NCI-H146 treated with DMSO at 0.1 percent for 48 hours (cell line): Measurements from ENCODE around the gene ELF1.
"Not testable (repeated sequence)": the region's sequence is repeated elsewhere in the genome, so short reads cannot be mapped to it uniquely, and the experiment has no call there.

Experiments
- DNase-seq: peaks from one replicate; lab custom pipeline; 2025; ENCODE audit not compliant: unreplicated experiment; lab: John Stamatoyannopoulos, UW

The ELF1 gene

GRCh38 chr13:41042419-41042818, 23.3 kb upstream of the ELF1 start:
- not testable (repeated sequence) for DNase-seq

DNA sequence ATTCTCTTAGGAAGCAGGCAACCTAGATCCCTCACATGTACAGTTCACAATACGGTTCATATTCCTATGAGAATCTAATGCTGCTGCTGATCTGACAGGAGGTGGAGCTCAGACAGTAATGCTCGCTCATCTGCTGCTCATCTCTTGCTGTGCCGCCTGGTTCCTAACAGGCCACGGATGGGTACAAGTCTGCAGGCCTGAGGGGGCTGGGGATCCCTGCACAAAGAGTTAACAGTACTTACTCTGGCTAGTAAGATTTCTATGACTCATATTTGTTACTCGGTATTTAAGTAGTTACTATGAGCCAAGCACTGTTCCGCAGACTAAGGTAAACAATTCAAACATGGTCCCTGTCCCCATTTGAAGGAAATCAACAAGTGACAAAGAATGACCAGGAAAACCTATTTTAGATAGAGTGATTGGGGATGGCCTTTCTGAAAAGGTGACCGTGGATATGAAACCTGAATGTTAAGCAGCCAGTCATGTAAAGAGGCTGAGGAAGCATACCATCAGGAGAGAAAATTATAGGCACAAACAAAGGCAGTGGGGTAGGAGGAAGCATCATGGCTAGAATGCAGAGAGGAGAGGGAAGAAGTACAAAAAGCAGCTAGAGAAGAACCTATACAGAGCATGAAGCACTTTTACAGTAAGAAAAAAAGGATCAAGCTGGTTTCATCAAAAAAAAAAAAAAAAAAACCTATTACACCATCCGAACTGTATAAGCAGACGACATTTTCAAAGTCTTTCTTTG, 21.6 kb upstream of the ELF1 start:
- DNase-seq = no peak

DNA sequence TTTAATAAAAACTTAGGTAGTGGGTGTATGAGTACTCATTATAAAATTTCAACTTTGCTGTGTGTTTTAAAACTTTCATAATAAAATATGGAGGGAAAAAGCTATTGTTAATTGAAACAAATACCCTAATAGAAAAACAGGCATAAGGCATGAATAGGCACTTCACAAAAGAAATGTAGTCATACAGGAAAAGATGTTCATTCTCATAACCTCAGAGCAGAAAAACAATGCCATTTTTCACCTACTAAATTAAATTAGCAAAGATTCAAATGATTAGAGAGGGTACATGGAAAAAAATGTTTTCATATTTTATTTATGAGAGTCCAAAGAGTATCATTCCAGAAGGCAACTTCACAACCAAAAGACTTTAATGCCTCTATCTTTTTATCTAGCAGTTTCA, 20.6 kb upstream of the ELF1 start:
- no peak for DNase-seq

DNA sequence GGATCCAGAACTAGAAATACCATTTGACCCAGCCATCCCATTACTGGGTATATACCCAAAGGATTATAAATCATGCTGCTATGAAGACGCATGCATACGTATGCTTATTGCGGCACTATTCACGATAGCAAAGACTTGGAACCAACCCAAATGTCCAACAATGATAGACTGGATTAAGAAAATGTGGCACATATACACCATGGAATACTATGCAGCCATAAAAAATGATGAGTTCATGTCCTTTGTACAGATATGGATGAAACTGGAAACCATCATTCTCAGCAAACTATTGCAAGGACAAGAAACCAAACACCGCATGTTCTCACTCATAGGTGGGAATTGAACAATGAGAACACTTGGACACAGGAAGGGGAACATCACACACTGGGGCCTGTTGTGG, 17.4 kb upstream of the ELF1 start:
- DNase-seq = not testable (repeated sequence)

DNA sequence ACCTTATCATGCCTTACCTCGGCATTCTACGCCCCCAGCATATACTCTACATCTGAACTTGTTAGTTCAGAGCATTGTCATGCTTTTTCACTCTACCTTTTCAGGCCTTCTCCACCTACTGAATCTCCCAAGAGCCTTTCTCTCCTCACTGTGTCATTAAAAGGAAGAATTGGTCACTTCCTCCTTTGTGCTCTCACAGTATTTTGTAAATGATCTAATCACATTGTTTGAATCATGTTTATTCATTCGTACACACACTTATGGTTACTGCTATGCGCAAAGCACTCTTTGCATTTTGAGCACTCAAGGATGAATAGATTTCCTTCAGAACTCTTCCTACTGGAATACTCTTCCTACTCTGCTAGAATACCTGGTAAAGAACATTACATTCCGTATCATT, 15.8 kb upstream of the ELF1 start:
- no peak for DNase-seq

- DNase-seq = no peak
Observed at GRCh38 chr13:41034382-41034781, 15.3 kb upstream of the ELF1 start.

GRCh38 chr13:41032691-41033376, 13.7 kb upstream of the ELF1 start:
- DNase-seq = no peak

GRCh38 chr13:41029629-41030028, 10.5 kb upstream of the ELF1 start:
- no peak for DNase-seq

GRCh38 chr13:41028051-41028450, 8.9 kb upstream of the ELF1 start:
- no peak for DNase-seq

- DNase-seq = no peak
Observed at GRCh38 chr13:41026788-41027187, 7.7 kb upstream of the ELF1 start.

GRCh38 chr13:41025518-41025917, 6.4 kb upstream of the ELF1 start:
- peak; percentile 8 for DNase-seq

DNA sequence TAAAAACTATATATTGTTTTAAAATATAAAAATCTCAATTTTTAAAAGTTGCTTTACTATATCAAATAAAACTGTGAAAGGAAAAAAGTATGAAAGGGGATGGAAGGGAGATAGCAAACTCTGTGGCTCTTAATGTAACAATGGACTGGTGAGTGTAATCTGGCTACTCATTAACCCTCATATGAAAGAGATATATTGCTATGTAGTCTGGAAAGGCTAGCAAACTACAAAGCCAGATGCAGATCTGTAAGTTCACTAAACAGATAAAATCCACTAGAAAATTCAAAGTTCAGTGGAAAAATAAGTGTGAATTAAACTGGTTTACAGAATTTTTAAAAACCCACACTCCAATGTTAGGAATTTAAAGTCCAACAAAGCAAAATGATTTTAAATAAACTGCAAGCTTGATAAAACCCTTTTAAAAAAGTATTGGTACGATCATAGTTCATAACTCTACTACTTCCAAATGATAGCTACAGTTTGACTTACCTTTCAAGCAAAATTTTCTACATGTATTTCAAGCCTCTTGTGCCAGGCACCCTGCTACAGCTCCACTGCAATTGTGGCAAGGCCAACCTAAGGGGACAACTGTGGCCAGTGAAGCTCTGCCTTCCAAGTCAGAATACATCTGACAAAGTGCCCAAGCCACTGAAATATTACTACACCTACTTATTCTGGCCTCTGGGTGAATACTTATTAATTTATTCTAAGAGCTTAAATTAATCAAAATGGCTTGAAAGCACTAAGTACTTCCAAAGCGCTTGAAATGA, 647 bp upstream of the ELF1 start:
- no peak for DNase-seq

DNA sequence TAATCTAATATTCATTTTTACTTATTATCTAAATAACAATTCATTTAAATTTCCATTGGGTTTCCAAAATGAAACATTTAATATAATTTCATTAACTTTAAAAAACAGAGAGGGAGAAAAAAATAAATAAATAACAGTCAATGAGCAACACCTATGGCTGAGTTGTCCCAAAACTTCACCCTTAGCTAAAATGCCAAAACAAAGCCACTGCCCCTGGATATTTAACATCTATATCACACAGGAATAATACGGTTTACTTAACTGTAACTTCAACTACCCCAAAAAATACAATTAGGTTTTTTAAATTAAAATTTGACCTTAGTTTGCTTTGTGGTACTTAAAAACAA, 541 bp downstream of the ELF1 start:
- DNase-seq = no peak

DNA sequence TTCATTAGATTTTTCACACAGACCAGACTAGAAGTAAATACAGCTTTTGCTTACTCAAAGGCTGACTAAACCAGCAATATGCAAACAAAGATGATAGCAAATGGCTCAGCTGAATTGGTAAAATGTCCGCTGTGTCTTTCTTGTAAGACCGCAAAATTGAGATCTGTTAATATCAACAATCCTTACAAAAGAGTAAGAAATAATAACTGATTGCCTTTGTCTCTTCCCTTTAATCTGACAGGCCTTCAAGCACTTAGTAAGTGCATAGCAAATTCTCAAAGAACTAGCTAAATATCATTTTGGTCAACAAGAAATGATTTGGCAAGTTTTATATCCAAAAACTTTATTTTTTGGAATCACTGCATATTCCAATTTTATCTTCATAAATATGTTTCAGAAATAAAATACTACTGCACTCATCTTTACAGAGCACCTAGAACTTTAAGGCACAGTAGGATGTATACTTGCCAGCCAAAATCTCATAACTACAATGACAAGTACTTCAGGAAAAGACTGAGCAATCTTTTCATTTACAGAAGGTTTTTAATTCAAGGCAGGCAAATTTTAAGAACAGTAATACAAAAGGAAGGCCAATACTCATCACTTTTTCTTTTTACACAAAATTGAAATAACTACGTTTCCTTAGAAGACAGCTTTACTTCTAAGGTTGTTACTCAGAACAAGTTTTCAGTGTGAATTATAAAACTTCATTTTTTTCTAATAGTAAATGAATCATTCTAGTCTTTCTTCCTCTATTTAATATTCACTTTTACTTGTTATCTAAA, 1.1 kb downstream of the ELF1 start:
- no peak for DNase-seq

- DNase-seq = peak; percentile 26
Observed at GRCh38 chr13:41017159-41017558, 2.0 kb downstream of the ELF1 start.

GRCh38 chr13:41015920-41016319, 3.2 kb downstream of the ELF1 start:
- no peak for DNase-seq

DNA sequence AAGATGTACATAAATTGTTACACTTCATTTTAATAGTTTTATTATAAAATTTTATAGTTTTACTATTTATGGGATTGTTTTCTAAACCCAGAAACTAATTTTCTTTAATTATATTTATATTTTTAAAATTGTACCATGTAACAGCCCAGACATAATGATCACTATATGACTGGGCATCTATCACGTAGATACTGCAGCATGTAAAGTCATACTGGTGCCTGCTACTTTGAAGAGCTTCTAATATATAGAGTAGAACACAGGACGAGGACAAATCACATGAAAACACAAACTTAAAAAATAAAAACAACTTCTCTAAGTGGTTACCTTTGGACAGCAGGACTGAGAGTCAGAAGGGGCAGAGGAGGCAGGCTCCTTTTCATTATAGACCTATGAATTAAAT, 5.3 kb downstream of the ELF1 start:
- no peak for DNase-seq

GRCh38 chr13:41012536-41012935, 6.6 kb downstream of the ELF1 start:
- no peak for DNase-seq

- no peak for DNase-seq
Observed at GRCh38 chr13:41011382-41011956, 7.6 kb downstream of the ELF1 start.

DNA sequence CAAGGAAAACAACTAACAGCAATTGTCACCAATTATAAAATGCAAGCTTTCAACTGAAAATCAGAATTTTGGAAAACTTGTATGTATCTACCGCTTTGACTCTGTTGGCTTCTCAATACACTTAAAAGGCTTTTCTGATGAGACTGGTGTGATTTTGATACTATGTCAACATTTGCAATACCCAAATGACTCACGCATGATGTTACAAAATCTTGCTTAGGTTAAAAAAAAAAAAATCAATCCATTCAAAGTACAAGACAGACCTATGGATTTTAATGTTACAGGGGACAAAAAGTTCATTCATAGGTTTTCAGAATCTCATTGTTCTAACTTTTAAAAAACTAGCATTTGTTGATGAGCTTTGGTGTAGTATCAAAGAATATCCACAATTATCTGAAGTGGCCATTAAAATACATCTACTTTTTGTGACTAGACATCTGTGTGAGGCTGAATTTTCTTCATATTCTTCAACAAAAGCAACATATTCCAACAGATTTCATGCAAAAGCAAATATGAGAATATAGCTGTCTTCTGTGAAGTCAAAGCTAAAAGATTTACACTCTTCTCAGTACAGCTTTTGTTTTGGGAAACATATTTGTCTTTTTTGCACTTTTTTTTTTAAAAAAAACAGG, 10.7 kb downstream of the ELF1 start:
- no peak for DNase-seq

GRCh38 chr13:41007744-41008128, 11.4 kb downstream of the ELF1 start:
- DNase-seq = no peak
